Fibroblast of lung (primary cell): Measurements from ENCODE around the gene TRAPPC8.

Experiments
- CTCF ChIP-seq, 2 donors: IDR thresholded peaks in 1 of 2; conservative IDR thresholded peaks in 1 of 2; 1 replicate in 1 of 2; 2 replicates in 1 of 2; pipeline ENCODE4 v1.5.1; 2011 to 2012; ENCODE audit warnings: low read length in 2 of 2, control low read depth in 1 of 2, inconsistent platforms in 1 of 2, low read depth in 1 of 2, mild to moderate bottlenecking in 1 of 2
- EZH2 ChIP-seq: IDR thresholded peaks from 2 replicates; pipeline ENCODE4 v1.5.1; 2012; ENCODE audit warnings: low read length, control low read depth, mild to moderate bottlenecking; ENCODE audit errors: missing control alignments

GRCh38 chr18:31875301-31875700 lies 67.6 kb downstream of the TRAPPC8 start:
- TF ChIP-seq CTCF (conservative IDR thresholded peaks at IDR 0.05 in 1 of 2, IDR thresholded peaks at IDR 0.05 in 1 of 2; ENCODE audit: low read depth in 1 of 2, low read length in 2 of 2): no peak
- TF ChIP-seq EZH2: no peak
